HG02981 (cell line): Measurements from ENCODE around the gene NME7.

ENCODE experiments used
- ATAC-seq: cut with Tn5 transposase; IDR thresholded peaks from one replicate; pipeline ENCODE4 v1.9.1; 2021; ENCODE audit warnings: mild to moderate bottlenecking, moderate library complexity; ENCODE audit not compliant: unreplicated experiment

The NME7 gene

GRCh38 chr1:169110236-169110635 is 257.4 kb downstream of the NME7 start:
- ATAC-seq: no peak

DNA sequence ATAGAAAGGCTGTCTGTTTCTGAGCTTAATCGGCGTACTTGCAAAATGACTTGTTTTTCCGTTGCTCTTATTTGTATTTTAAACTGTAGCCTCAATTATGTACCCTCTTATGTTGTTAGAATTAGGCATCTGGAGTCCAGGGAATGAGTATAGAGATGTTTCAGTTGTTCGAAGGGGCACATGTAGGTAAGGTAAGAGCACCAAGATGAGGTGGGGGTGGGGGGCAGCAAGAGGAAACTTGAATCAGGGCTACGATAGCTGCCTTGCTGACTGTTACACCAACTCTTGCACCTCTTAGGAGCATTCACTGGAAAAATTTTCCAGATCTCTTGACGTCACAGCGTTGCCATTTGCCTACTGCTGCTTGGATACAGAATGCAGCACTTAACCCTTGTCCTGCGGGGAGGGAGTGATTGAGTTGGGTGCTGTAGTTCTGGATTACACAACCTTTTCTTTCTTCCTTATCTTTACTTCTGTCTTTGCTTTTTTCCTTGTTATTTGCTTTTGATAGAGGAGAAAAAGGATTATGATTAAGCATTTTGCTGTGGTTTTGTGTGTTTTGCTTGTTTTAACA is 257.9 kb downstream of the NME7 start:
- no peak for ATAC-seq

GRCh38 chr1:169108863-169109560 is 258.6 kb downstream of the NME7 start:
- ATAC-seq: no peak

DNA sequence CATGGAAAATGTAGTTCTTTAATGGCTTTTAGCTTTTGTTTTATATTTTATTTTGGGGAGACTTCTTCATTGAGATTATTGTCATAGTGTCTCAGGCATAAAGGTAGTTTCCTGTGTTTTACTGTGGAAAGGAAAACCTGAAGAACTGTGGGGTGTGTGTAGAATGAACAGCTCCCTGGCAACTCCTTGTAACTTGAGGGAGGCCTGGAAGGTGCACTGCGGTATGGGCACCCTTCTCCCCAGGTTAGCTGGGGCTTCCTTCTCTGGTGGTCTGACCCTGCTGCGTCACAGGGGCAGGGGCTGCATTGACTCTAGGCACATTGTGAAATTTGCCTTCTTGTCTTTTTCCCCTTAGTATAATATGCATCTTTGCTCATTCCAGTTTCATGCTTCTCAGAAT is 259.4 kb downstream of the NME7 start:
- no peak for ATAC-seq

GRCh38 chr1:169107603-169108208 is 259.9 kb downstream of the NME7 start:
- no peak for ATAC-seq

DNA sequence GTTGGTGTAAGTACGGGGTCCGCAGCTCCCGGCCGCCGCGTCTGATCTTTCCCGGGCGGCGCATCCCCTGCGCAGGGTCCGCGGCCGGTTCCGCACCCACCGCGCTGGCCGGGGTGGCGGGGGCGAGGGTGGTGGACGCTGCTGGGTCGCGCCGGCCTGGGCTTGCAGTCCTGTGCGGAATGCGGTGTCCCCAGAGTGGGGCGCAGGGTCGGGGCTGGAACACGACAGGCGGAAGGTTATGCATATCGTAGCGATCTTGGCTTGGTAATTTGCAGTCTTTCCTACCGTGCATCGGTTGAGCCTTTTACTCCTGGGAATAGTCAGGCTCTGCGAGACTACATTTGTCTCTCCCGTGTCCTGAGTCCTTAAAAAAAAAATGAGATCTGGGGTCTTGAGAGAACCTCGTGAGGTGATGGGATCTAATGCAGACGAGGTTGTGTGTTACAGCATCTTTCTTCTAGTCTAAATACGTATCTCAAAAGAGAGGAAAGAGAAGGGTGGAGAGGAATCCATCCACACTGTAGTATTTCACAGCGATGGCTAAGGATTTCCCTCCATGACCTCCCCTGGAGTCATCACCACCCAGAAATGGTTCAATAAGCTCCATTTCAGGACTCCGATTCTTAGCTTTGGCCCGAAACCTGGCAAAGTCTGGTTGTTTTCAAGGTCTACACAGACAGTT is 260.5 kb downstream of the NME7 start:
- peak; percentile 0 for ATAC-seq

GRCh38 chr1:169106095-169106920 is 261.3 kb downstream of the NME7 start, which contains the start of gene ATP1B1:
ATP1B1 (plus strand) TSS chr1:169106690; CDS start chr1:169106830, 140 bp downstream.
- ATAC-seq: peak; percentile 84

GRCh38 chr1:169105434-169106094 is 262.0 kb downstream of the NME7 start:
- peak; percentile 13 for ATAC-seq

- no peak for ATAC-seq
These were observed 262.5 kb downstream of the NME7 start for GRCh38 chr1:169105087-169105433.

GRCh38 chr1:169103480-169103893 is 264.1 kb downstream of the NME7 start:
- ATAC-seq: no peak

- no peak for ATAC-seq
These were observed 264.6 kb downstream of the NME7 start for GRCh38 chr1:169103002-169103401.

GRCh38 chr1:169102567-169102966 is 265.0 kb downstream of the NME7 start:
- no peak for ATAC-seq

DNA sequence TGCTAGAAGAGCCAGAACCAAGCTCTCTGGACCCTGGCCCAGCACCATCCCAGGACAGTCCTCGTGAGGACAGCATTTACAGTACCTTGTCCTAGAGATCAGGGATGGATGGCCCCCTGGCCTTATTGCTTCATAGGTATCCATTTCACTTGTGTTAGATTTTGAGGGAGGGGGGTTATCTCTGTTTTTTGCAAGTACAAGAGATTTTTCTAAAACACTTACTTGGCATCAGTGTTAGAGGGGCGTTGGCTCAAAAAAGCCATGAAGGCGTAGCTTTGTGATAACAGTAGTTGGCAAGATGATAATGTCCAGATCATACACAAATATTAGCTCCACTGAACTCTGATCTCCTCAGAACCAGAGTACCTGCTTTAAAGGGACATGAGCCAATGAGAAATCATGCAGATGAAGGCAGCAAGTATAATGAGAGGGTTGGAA is 266.9 kb downstream of the NME7 start:
- no peak for ATAC-seq

DNA sequence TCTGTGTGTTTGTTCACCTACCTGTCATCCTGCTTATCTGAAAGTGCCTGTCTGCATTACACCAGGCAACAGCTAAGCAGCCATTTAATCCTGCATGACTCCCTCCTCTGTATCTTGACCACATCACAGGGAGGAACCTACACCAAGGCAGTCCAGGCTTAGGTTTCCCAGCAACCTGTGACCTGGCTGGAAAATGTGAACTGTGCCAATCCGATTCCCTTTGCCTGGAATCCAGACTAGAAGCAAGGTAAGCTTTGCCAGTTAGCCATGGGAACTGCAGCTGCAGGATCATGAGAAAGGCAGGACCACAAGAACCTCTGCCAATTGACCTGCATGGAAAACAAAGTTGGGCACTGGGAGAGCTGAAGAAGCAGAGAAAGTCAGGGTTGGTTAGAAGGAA is 267.4 kb downstream of the NME7 start:
- no peak for ATAC-seq

DNA sequence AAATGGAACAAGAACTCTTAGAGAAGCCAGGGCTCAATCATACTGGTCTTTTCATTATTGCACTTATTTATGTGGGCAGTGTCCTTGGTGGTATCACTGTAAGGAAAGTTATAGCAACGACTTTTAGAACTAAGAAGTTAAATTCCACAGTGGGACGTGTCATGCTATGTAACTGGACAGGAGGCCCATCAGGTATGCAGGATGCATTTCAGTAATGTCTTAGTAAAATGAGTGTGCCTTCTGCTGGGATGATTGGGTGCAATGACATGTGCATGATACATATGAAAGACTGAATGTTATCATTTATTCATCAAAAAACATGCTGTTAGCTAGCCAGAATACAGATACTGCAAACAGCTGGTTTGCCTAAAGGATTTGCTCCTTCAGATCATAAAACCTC is 268.0 kb downstream of the NME7 start:
- no peak for ATAC-seq

GRCh38 chr1:169098380-169098779 is 269.2 kb downstream of the NME7 start:
- ATAC-seq: no peak

- ATAC-seq: no peak
These were observed 272.6 kb downstream of the NME7 start for GRCh38 chr1:169094897-169095569.

DNA sequence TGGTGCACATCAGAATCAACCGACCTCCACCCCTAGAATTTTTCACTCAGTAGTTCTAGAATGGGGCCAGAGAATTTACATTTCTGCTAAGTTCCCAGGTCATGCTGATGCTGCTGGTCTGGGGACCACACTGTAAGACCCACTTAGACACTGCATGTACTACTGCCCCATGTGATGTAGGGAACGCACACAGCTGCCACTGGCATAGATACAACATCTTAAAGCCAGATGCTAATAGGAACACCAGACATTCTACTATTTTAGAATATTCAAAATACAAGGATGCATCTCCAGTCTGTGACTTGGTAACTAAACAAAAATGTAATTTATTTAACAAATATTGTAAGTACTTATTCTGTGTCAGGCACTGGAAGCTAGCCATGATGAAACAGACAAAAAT is 275.2 kb downstream of the NME7 start:
- ATAC-seq: no peak

DNA sequence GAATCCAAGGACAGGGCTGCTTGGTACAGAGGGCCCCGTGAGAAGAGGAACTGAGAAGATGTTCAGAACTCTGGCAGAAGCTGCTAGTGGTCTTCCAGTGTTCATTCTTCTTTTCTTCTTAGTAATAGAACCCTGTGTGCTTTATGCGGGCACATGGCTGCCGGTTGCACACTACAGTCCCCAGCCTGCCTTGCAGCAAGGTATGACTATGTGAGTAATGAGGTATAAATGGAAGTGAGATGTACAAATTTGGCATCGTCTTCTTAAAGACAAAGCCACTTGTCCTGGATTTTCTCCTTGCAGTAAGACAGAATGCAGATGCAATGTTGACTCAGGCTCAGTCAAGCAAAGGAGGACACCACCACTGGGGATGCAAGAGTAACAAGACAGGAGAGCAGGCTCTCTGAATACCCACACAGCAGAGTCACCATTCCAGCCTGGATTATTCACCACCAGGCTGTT is 276.1 kb downstream of the NME7 start:
- peak; percentile 78 for ATAC-seq

GRCh38 chr1:169090900-169091311 is 276.7 kb downstream of the NME7 start:
- peak; percentile 31 for ATAC-seq
